22Rv1 (cell line): ENCODE results near the gene PON3.

Source experiments
- H3K27ac ChIP-seq: fragments of 450-650 bp; 2 replicates; pipeline ENCODE4 v1.5.1; 2017
- CTCF ChIP-seq: fragments of 450-650 bp; IDR thresholded peaks from 2 replicates; pipeline ENCODE4 v1.5.1; 2017; ENCODE audit warnings: mild to moderate bottlenecking
- ZFX ChIP-seq: fragments of 450-650 bp; IDR thresholded peaks from 2 replicates; pipeline ENCODE4 v1.6.1; 2017; ENCODE audit warnings: antibody characterized with exemption, borderline replicate concordance

Gene PON3

GRCh38 chr7:95411666-95412065 is 15.5 kb upstream of the PON3 start:
- TF ChIP-seq ZFX (no peak), CTCF (no peak)
- no peak overlapping the region for H3K27ac ChIP-seq

GRCh38 chr7:95411036-95411435 is 14.9 kb upstream of the PON3 start:
- TF ChIP-seq ZFX, result no peak
- TF ChIP-seq CTCF, result no peak
- no peak overlapping the region for H3K27ac ChIP-seq

GRCh38 chr7:95407751-95408150 is 11.6 kb upstream of the PON3 start:
- no peak for TF ChIP-seq ZFX
- TF ChIP-seq CTCF, result no peak
- no peak overlapping the region for H3K27ac ChIP-seq

GRCh38 chr7:95405800-95406199 is 9.6 kb upstream of the PON3 start:
- TF ChIP-seq ZFX (no peak), CTCF (no peak)
- no peak overlapping the region for H3K27ac ChIP-seq

GRCh38 chr7:95405208-95405607 is 9.0 kb upstream of the PON3 start:
- H3K27ac ChIP-seq, result no peak overlapping the region
- TF ChIP-seq CTCF (no peak), ZFX (no peak)

GRCh38 chr7:95404316-95404865 is 8.2 kb upstream of the PON3 start:
- no peak for TF ChIP-seq ZFX
- TF ChIP-seq CTCF, result no peak
- H3K27ac ChIP-seq, result no peak overlapping the region

- no peak overlapping the region for H3K27ac ChIP-seq
- TF ChIP-seq ZFX, result no peak
- TF ChIP-seq CTCF, result no peak
Observed at GRCh38 chr7:95398155-95398940, 2.2 kb upstream of the PON3 start.
